AG09319 (cell line): ENCODE results near the gene SLC19A1.

ENCODE experiments used
- DNase-seq: peaks from one replicate; pipeline ENCODE4 v3.0.0-alpha.2; 2010; ENCODE audit warnings: low read depth; ENCODE audit errors: extremely low read depth
- TF ChIP-seq, protein P1 (sequence below): IDR thresholded peaks from 2 replicates; pipeline ENCODE4 v1.5.1; 2011; ENCODE audit warnings: low read depth, mild to moderate bottlenecking, inconsistent platforms, low read length, moderate library complexity

SLC19A1 gene

DNA sequence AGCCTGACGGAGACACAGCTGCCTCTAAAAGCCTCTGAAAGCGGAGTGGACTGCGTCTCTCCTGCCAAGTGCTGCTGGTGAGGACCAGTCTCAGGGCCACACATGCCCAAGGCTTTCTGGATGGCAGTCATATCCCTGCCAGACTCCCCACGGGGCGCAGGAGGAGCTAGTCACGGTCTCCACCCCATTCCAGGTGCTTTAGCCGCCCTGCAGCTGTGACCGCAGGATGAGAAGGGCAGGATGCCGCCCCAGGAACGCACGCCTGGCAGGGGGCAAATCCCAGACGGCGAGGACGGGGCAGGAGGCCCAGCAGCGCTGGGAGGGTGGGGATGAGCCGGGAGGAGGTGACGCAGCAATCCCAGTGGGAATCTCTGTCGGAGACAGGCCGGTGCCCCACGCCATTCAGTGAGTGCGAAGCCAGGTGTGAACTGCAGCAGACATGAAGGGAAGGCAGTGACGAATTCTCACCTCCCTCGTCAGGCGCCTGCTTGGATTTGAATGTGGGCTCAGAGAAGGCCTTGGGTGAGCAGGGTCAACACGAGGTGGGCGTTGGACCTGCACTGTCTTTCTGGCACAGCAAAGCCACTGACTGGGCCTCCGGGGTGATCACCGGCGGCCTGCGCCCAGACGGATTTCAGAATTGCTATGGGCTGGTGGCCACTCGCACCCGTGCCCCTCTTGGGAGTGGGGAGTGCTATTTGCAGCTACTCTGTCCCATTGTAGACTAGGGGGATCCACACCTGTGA is 38.5 kb upstream of the SLC19A1 start:
- no peak for DNase-seq
- TF ChIP-seq, protein P1, sequence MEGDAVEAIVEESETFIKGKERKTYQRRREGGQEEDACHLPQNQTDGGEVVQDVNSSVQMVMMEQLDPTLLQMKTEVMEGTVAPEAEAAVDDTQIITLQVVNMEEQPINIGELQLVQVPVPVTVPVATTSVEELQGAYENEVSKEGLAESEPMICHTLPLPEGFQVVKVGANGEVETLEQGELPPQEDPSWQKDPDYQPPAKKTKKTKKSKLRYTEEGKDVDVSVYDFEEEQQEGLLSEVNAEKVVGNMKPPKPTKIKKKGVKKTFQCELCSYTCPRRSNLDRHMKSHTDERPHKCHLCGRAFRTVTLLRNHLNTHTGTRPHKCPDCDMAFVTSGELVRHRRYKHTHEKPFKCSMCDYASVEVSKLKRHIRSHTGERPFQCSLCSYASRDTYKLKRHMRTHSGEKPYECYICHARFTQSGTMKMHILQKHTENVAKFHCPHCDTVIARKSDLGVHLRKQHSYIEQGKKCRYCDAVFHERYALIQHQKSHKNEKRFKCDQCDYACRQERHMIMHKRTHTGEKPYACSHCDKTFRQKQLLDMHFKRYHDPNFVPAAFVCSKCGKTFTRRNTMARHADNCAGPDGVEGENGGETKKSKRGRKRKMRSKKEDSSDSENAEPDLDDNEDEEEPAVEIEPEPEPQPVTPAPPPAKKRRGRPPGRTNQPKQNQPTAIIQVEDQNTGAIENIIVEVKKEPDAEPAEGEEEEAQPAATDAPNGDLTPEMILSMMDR: no peak

DNA sequence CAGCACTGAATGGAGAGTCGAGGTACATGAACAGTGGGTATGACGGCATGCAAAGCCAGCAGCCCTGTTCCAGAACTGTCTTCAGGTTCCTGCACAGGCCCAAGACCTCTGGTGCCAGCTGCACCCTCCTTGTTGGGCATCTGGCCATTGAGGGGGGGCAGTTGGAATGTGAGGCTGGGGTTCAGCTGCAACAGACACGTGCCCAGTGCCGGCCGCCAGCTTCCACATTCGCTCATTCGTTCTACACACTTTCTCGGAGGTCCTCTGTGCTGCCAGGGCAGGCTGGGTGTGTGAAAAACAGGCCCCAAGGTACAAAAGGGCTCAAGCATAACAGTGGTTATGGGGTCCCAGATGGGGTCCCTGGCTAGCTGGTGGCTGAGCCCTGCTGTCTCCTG is 37.9 kb upstream of the SLC19A1 start:
- TF ChIP-seq, protein P1: no peak
- DNase-seq: no peak

GRCh38 chr21:45579383-45580180 is 37.3 kb upstream of the SLC19A1 start:
- TF ChIP-seq, protein P1: no peak
- DNase-seq: no peak

- no peak for DNase-seq
- TF ChIP-seq, protein P1: no peak
These were observed 36.7 kb upstream of the SLC19A1 start for GRCh38 chr21:45578811-45579381.

- no peak for DNase-seq
- TF ChIP-seq, protein P1: no peak
These were observed 36.0 kb upstream of the SLC19A1 start for GRCh38 chr21:45578176-45578801.

DNA sequence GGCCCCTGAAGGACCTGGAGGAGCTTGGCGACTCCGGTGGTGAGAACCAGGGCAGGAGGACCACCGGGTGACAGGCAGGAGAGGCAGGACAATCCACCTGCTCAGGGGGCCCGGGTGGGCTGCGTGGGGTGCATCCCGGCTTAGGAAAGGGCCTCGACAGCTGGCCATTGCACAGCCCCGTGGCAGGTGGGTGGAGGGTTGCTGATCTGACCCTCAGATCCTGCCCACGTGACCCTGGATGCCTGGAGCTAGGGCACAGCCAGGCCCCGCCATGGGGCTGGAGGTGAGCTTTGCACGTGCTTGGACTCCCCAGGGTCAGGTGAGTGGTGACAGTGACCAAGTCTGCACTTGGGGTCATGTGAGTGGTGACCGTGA is 35.5 kb upstream of the SLC19A1 start:
- no peak for DNase-seq

More for the DNA sequence above, 35.5 kb upstream of the SLC19A1 start:
- TF ChIP-seq, protein P1: no peak
